ENCODE results near the gene TTC28. TPM values are rescaled to one million over a fixed set of nuclear protein-coding genes. Genes with fewer than 3 reads are reported as not detected.

TTC28 gene
- total and polyA plus RNA-seq, 10 of the 15 experiments (the other 5 are each of a cell fraction or from before 2014, with no cell fraction given): 0.15 to 8.4 (median 1.4) TPM

DNA sequence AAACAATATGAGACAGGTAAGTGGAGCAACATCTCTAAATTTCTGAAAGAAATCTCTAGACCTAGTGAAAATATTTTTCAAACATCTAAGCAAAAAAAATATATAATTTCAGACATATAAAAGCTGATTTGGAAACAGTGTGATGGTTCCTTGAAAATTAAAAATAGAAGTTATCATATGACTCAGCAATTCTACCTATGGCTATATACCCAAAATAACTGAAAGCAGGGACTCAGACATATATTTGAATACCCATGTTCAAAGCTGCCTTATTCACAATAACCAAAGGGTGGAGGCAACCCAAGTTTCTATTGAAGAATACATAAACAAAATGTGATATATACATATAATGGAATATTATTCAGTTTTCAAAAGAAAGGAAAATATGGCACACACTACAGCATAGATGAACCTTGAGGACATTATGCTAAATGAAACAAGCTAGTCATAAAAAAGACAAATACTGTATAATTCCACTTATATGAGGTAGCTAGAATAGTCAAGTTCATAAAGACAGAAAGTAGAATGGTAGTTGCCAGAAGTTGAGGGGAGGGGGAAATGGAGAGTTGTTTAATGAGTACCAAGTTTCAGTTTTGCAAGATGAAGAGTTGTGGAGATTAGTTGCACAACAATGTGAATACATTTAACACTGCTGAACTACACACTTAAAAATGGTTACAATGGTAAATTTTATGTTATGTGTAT, 300.4 kb downstream of the TTC28 start (continued):
- TF ChIP-seq PAX8 (IDR thresholded peaks at IDR 0.05) (no peak), CBX5 (IDR thresholded peaks at IDR 0.05; ENCODE audit: low read depth) (no peak), FOXK2 (IDR thresholded peaks at IDR 0.05) (no peak), SMARCA5 (IDR thresholded peaks at IDR 0.05) (no peak), RFX5 (IDR thresholded peaks at IDR 0.05; ENCODE audit: low read depth, low read length) (no peak), SPI1 (IDR thresholded peaks at IDR 0.05; ENCODE audit: borderline replicate concordance, insufficient read depth, low read depth, low read length) (no peak)

DNA sequence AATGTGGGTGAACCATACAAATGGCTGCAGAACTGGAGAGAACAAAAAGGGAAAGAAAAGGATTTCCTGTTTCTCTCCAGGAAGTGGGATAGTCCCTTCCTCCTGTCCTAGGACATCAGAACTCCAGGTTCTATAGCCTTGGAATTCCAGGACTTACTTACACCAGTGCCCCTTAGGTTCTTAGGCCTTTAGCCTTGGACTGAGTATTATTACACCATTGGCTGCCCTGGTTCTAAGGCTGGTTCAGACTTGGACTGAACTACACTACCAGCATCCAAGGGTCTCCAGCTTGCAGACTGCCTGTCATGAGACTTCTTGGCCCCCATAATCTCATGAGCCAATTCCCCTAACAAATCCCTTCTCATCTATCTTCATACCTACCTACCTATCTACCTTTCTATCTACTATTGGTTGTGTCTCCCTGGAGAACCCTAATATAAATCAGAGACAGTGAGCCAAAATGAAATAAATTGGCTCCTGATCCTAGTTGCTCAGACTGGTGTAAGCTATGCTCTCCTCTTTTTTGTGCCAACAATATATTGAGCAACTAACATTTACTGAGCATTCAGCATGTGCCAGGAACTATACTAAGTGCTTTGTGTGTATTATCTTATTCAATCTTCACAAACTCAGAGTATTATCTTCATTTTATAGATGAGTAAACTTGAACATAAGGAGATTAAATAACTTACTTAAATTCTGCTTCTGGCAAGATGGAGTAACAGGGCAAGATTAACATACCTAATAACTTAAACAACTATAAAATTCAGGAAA, 303.7 kb downstream of the TTC28 start:
- ATAC-seq: no peak
- H3K27ac ChIP-seq (ENCODE audit: control insufficient read depth, insufficient read depth): no peak overlapping the region
- no peaks in the 10 kb centered on the region for H4K20me1 ChIP-seq (ENCODE audit: control insufficient read depth, insufficient read depth)
- ChIA-PET POLR2A (interaction anchor here (0.6 kb wide), 1 partner anchor 429 kb away, joined by 4 read pairs; no protein-coding TSS in a partner anchor), CTCF (no interaction called here), RAD21 (ENCODE audit: unreplicated experiment) (no interaction called here), SMC1A (ENCODE audit: uncharacterized antibody, unreplicated experiment) (no interaction called here)
- H3K4me1 ChIP-seq (ENCODE audit: control insufficient read depth, insufficient read depth, low read length): no peaks in the 10 kb centered on the region
- FAIRE-seq: no peak
- H3K4me2 ChIP-seq (ENCODE audit: control insufficient read depth, insufficient read depth): no peak overlapping the region
- H3K9ac ChIP-seq (ENCODE audit: control insufficient read depth, insufficient read depth, low read length): no peak overlapping the region
- no peak overlapping the region for H2AFZ ChIP-seq (ENCODE audit: control insufficient read depth, low read depth, low read length)
- H3K27me3 ChIP-seq (replicated peaks in 1 of 2; ENCODE audit: control insufficient read depth in 2 of 2, insufficient read depth in 2 of 2, low read length in 1 of 2): no peaks in the 10 kb centered on the region
- no peaks in the 10 kb centered on the region for H3K79me2 ChIP-seq (ENCODE audit: control insufficient read depth, insufficient read depth, low read length)
- no peaks in the 10 kb centered on the region for H3K36me3 ChIP-seq (ENCODE audit: control insufficient read depth in 2 of 2, insufficient read depth in 2 of 2, low read length in 1 of 2)
- no peak for DNase-seq (ENCODE audit: low read depth, low spot score)
- in situ Hi-C loops (cut with MboI) (no loop called here), intact Hi-C loops (cut with micrococcal nuclease; ENCODE audit: unreplicated experiment) (no loop called here)
- H3K9me3 ChIP-seq (replicated peaks; ENCODE audit: control insufficient read depth, insufficient read depth, low read length): no peaks in the 10 kb centered on the region
- BruUV-seq (replicated peaks): no TSS peak
- H3K4me3 ChIP-seq: no peak overlapping the region
- no peak for TF ChIP-seq ZNF622 (IDR thresholded peaks at IDR 0.05)
- no peak for TF ChIP-seq TAF1 (IDR thresholded peaks at IDR 0.05; ENCODE audit: borderline replicate concordance, low read depth, low read length)
- TF ChIP-seq RB1 (IDR thresholded peaks at IDR 0.05; ENCODE audit: borderline replicate concordance): no peak
- TF ChIP-seq IKZF2 (IDR thresholded peaks at IDR 0.05): no peak
- TF ChIP-seq DPF2 (IDR thresholded peaks at IDR 0.05): no peak
- TF ChIP-seq NFYA (IDR thresholded peaks at IDR 0.05; ENCODE audit: borderline replicate concordance, low read depth, low read length): no peak
- no peak for TF ChIP-seq PAX5 (IDR thresholded peaks at IDR 0.05; ENCODE audit: borderline replicate concordance, low read depth, low read length)
- TF ChIP-seq, protein P1, sequence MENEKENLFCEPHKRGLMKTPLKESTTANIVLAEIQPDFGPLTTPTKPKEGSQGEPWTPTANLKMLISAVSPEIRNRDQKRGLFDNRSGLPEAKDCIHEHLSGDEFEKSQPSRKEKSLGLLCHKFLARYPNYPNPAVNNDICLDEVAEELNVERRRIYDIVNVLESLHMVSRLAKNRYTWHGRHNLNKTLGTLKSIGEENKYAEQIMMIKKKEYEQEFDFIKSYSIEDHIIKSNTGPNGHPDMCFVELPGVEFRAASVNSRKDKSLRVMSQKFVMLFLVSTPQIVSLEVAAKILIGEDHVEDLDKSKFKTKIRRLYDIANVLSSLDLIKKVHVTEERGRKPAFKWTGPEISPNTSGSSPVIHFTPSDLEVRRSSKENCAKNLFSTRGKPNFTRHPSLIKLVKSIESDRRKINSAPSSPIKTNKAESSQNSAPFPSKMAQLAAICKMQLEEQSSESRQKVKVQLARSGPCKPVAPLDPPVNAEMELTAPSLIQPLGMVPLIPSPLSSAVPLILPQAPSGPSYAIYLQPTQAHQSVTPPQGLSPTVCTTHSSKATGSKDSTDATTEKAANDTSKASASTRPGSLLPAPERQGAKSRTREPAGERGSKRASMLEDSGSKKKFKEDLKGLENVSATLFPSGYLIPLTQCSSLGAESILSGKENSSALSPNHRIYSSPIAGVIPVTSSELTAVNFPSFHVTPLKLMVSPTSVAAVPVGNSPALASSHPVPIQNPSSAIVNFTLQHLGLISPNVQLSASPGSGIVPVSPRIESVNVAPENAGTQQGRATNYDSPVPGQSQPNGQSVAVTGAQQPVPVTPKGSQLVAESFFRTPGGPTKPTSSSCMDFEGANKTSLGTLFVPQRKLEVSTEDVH (IDR thresholded peaks at IDR 0.05; ENCODE audit: low read depth, partially characterized antibody): no peak
- no peak for TF ChIP-seq TARDBP (IDR thresholded peaks at IDR 0.05; ENCODE audit: borderline replicate concordance)
- TF ChIP-seq, protein P2, sequence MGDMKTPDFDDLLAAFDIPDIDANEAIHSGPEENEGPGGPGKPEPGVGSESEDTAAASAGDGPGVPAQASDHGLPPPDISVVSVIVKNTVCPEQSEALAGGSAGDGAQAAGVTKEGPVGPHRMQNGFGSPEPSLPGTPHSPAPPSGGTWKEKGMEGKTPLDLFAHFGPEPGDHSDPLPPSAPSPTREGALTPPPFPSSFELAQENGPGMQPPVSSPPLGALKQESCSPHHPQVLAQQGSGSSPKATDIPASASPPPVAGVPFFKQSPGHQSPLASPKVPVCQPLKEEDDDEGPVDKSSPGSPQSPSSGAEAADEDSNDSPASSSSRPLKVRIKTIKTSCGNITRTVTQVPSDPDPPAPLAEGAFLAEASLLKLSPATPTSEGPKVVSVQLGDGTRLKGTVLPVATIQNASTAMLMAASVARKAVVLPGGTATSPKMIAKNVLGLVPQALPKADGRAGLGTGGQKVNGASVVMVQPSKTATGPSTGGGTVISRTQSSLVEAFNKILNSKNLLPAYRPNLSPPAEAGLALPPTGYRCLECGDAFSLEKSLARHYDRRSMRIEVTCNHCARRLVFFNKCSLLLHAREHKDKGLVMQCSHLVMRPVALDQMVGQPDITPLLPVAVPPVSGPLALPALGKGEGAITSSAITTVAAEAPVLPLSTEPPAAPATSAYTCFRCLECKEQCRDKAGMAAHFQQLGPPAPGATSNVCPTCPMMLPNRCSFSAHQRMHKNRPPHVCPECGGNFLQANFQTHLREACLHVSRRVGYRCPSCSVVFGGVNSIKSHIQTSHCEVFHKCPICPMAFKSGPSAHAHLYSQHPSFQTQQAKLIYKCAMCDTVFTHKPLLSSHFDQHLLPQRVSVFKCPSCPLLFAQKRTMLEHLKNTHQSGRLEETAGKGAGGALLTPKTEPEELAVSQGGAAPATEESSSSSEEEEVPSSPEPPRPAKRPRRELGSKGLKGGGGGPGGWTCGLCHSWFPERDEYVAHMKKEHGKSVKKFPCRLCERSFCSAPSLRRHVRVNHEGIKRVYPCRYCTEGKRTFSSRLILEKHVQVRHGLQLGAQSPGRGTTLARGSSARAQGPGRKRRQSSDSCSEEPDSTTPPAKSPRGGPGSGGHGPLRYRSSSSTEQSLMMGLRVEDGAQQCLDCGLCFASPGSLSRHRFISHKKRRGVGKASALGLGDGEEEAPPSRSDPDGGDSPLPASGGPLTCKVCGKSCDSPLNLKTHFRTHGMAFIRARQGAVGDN (IDR thresholded peaks at IDR 0.05): no peak
- no peak for TF ChIP-seq POLR2AphosphoS5 (IDR thresholded peaks at IDR 0.05; ENCODE audit: low read length)
- TF ChIP-seq RBBP5 (conservative IDR thresholded peaks at IDR 0.05): no peak

All from GM12878 (cell line).